Muscle of leg (tissue), 11 donors: Measurements from ENCODE around the gene FUBP3. TPM values are rescaled to one million over a fixed set of nuclear protein-coding genes. Genes with fewer than 3 reads are reported as not detected.
A peak's percentile ranks its signal among the peaks of the same experiment; 100 is the strongest.
"Not testable (repeated sequence)": the region's sequence is repeated elsewhere in the genome, so short reads cannot be mapped to it uniquely, and the experiment has no call there.

Source experiments
- DNase-seq: peaks from one replicate; pipeline ENCODE4 v3.0.0; 2013
- H3K27ac ChIP-seq: one replicate; pipeline ENCODE4 v1.5.1; 2013; ENCODE audit warnings: mild to moderate bottlenecking, low read length, control low read depth
- H3K27me3 ChIP-seq: one replicate; pipeline ENCODE4 v1.6.1; 2013; ENCODE audit warnings: low read length; ENCODE audit not compliant: control insufficient read depth, insufficient read depth
- H3K36me3 ChIP-seq: one replicate; pipeline ENCODE4 v1.6.1; 2013; ENCODE audit warnings: low read length; ENCODE audit not compliant: control insufficient read depth, insufficient read depth
- H3K4me1 ChIP-seq: one replicate; pipeline ENCODE4 v1.6.1; 2013; ENCODE audit warnings: low read length; ENCODE audit not compliant: control insufficient read depth, insufficient read depth
- H3K4me3 ChIP-seq: one replicate; pipeline ENCODE4 v1.5.1; 2013; ENCODE audit warnings: low read length, control low read depth
- H3K9me3 ChIP-seq: replicated peaks from 2 replicates; pipeline ENCODE4 v1.6.1; 2013; ENCODE audit warnings: low read depth, low read length; ENCODE audit not compliant: control insufficient read depth
- WGBS: methylation state at CpG from one replicate; pipeline ENCODE4 v1.1.5; 2013; ENCODE audit warnings: missing lambda C conversion rate; ENCODE audit not compliant: insufficient coverage; 5-methylcytosine and 5-hydroxymethylcytosine counted together
- polyA plus RNA-seq, 8 donors: library from polyadenylated mRNA; unstranded; fragments of 120-200 nt; gene quantifications; one replicate each; pipeline versions ENCODE4 v1.2.1 to v1.2.3, GENCODE V29; 2013; ENCODE audit warnings: inconsistent platforms in 1 of 8, low replicate concordance in 1 of 8; ENCODE audit not compliant: insufficient read length in 8 of 8, insufficient read depth in 1 of 8
- total RNA-seq: library from RNA; stranded (reverse); fragments of 120-200 nt; gene quantifications from one replicate; pipeline ENCODE4 v1.2.4, GENCODE V29; 2013

FUBP3 gene
- total and polyA plus RNA-seq, 9 donors, result 27.4 to 51.2 (median 44.5) TPM

- H3K4me1 ChIP-seq, result peaks cover 12% of the 10 kb centered on the region
Observed at GRCh38 chr9:130682421-130683121, 103.2 kb downstream of the FUBP3 start.

GRCh38 chr9:130685104-130685503 lies 105.7 kb downstream of the FUBP3 start:
- DNase-seq, result no peak
- Histone ChIP-seq H3K27me3 (peaks cover 29% of the 10 kb centered on the region), H3K27ac (no peak overlapping the region), H3K4me3 (no peak overlapping the region), H3K9me3 (peaks cover 4% of the 10 kb centered on the region), H3K36me3 (no peaks in the 10 kb centered on the region), H3K4me1 (peaks cover 12% of the 10 kb centered on the region)

More at GRCh38 chr9:130682421-130683121, 103.2 kb downstream of the FUBP3 start:
- H3K36me3 ChIP-seq, result no peaks in the 10 kb centered on the region
- H3K27me3 ChIP-seq, result peaks cover 46% of the 10 kb centered on the region
- DNase-seq, result peak; percentile 68
- H3K27ac ChIP-seq, result no peak overlapping the region
- peak overlapping the region; percentile 34 for H3K4me3 ChIP-seq
- WGBS, result 9% methylated on average over 9 of the region's 22 CpGs
- H3K9me3 ChIP-seq, result peaks cover 4% of the 10 kb centered on the region

GRCh38 chr9:130685945-130686344 lies 106.6 kb downstream of the FUBP3 start:
- not testable (repeated sequence) for H3K4me1 ChIP-seq, H3K36me3 ChIP-seq, DNase-seq, H3K27ac ChIP-seq, H3K4me3 ChIP-seq, H3K9me3 ChIP-seq
- no CpG with 5 or more reads among the region's 11 CpGs for WGBS
- H3K27me3 ChIP-seq, result peaks cover 23% of the 10 kb centered on the region

GRCh38 chr9:130687615-130688014 lies 108.2 kb downstream of the FUBP3 start:
- Histone ChIP-seq H3K36me3 (no peaks in the 10 kb centered on the region), H3K9me3 (peaks cover 4% of the 10 kb centered on the region), H3K27me3 (peaks cover 11% of the 10 kb centered on the region), H3K27ac (no peak overlapping the region), H3K4me3 (no peak overlapping the region), H3K4me1 (peaks cover 6% of the 10 kb centered on the region)
- no CpG with 5 or more reads among the region's 2 CpGs for WGBS
- no peak for DNase-seq

Other genes with a start within 250 kb of the FUBP3 start
- 59.9 TPM for gene ASS1, start 134.6 kb upstream of the FUBP3 start, total RNA-seq
- gene ASS1, start 134.6 kb upstream of the FUBP3 start, polyA plus RNA-seq, result 10 to 100 TPM; 36.4 to 72.7 (median 50.1) TPM
- not detected for gene PRDM12, start 85.0 kb downstream of the FUBP3 start, total RNA-seq
- gene PRDM12, start 85.0 kb downstream of the FUBP3 start, polyA plus RNA-seq, result not detected
- 24.2 TPM for gene EXOSC2, start 114.2 kb downstream of the FUBP3 start, total RNA-seq
- gene EXOSC2, start 114.2 kb downstream of the FUBP3 start, polyA plus RNA-seq, result 10 to 100 TPM; 22.9 to 30.3 (median 26.3) TPM